Measurements from ENCODE around the gene ME2.
A peak's percentile ranks its signal among the peaks of the same experiment; 100 is the strongest.

ME2 gene

DNA sequence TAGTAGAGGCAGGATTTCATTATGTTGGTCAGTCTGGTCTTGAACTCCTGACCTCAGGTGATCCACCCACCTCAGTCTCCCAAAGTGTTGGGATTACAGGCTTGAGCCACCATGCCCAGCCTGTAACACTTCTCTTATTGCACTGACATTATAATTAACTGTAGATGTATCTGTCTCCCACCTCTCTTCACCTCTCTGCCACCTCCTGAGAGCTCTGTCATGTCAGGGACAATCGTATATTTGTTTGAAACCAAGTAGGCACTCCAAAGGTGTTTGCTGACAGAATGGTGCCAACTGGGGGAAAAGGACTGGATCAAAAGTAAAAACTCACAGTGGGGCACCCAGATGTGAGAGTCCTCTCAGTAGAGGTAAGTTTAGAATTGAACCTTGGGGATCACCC lies 17.3 kb upstream of the ME2 start:
- no peak overlapping the region for H3K27ac ChIP-seq
- TF ChIP-seq ZFX (IDR thresholded peaks at IDR 0.05): no peak
- TF ChIP-seq, protein P1, sequence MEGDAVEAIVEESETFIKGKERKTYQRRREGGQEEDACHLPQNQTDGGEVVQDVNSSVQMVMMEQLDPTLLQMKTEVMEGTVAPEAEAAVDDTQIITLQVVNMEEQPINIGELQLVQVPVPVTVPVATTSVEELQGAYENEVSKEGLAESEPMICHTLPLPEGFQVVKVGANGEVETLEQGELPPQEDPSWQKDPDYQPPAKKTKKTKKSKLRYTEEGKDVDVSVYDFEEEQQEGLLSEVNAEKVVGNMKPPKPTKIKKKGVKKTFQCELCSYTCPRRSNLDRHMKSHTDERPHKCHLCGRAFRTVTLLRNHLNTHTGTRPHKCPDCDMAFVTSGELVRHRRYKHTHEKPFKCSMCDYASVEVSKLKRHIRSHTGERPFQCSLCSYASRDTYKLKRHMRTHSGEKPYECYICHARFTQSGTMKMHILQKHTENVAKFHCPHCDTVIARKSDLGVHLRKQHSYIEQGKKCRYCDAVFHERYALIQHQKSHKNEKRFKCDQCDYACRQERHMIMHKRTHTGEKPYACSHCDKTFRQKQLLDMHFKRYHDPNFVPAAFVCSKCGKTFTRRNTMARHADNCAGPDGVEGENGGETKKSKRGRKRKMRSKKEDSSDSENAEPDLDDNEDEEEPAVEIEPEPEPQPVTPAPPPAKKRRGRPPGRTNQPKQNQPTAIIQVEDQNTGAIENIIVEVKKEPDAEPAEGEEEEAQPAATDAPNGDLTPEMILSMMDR (conservative IDR thresholded peaks at IDR 0.05): no peak

DNA sequence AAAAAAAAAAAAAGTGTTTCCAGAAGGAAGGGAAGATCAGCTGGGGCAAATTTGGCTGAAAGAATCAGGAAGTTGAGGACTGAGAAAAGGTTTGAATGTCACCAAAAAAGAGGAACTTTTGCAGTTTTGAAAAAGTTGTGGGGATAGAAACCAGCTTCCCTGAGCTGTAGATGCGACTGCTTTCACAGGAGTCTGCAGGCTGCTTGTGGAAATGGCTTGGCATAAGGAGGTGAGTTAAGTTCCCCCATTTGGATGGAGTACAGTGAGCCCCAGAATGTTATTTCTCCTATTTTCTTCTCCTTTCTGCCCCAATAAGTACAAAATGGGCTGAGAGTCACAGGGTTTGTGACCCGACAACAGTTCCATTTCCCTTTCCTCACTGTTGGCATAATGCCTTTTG lies 16.5 kb upstream of the ME2 start:
- no peak overlapping the region for H3K27ac ChIP-seq

DNA sequence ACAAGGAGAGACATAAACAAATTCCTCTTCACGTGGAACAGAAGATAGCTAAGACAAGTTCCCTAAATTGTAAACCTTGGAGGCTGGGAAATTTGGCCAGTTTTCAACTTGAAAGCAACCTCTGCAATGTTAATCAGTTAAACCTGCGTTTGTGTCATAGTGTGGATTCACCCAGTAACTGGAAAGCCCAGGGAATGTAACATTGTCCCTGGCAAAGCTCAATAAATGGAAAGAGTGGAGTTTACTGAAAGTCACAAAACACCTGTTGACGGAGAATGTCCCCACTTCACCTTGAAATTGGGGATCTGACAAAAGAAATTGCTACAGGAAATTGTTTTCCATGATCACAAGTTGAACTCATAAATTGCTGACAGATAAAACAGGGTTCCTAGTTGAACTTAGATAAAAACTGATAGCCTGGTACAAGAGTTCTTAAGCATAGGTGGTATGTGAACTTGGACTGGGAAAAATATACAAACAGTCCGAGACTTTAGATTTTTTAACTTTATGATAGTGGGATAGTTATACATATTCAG lies 15.0 kb upstream of the ME2 start:
- no peak for TF ChIP-seq ZFX (IDR thresholded peaks at IDR 0.05)
- TF ChIP-seq, protein P1 (conservative IDR thresholded peaks at IDR 0.05): no peak
- H3K27ac ChIP-seq: no peak overlapping the region

More for the DNA sequence above, 16.5 kb upstream of the ME2 start:
- no peak for TF ChIP-seq ZFX (IDR thresholded peaks at IDR 0.05)
- TF ChIP-seq, protein P1 (conservative IDR thresholded peaks at IDR 0.05): no peak

DNA sequence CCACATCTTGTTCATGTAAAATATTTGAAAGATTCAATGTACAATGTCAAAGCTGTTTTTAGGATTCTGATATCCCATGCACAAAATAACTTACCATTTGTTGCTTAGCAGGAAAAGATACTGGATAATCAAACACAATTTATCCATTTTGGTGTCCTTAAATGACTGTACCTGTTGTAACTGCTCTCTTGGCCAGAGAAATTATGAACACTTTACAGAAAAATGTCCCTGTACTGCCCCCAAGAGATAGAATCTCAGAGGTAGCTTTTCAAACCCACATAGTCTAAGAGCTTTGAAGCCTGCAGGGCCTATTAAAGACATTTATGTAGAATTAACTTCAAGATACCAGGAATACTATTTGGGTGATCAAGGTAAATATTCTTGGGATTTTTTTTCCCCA lies 12.2 kb upstream of the ME2 start:
- no peak overlapping the region for H3K27ac ChIP-seq
- TF ChIP-seq, protein P1 (conservative IDR thresholded peaks at IDR 0.05): 0 out of 2 replicates have a peak, but pooled peaks have one; percentile 16
- no peak for TF ChIP-seq ZFX (IDR thresholded peaks at IDR 0.05)

DNA sequence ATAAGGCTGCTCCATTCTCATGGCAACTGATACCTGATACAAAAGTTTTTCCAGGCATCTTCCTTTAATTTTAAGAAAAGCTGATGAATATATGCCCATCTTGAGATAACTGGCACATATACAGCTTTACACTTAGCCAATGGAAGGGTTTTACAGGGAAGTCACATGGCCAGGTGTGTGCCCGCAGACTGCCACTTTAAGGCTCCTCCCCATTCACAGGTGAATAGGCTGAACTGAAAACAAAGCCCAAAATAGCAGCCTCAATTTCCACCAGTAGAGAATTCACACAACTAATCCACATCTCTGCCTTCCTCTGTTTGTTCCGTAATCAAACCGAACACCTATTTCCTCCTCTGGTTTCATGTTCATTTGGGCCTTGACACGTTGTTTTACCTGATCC lies 9.8 kb upstream of the ME2 start:
- H3K27ac ChIP-seq: no peak overlapping the region
- no peak for TF ChIP-seq ZFX (IDR thresholded peaks at IDR 0.05)
- TF ChIP-seq, protein P1 (conservative IDR thresholded peaks at IDR 0.05): no peak

DNA sequence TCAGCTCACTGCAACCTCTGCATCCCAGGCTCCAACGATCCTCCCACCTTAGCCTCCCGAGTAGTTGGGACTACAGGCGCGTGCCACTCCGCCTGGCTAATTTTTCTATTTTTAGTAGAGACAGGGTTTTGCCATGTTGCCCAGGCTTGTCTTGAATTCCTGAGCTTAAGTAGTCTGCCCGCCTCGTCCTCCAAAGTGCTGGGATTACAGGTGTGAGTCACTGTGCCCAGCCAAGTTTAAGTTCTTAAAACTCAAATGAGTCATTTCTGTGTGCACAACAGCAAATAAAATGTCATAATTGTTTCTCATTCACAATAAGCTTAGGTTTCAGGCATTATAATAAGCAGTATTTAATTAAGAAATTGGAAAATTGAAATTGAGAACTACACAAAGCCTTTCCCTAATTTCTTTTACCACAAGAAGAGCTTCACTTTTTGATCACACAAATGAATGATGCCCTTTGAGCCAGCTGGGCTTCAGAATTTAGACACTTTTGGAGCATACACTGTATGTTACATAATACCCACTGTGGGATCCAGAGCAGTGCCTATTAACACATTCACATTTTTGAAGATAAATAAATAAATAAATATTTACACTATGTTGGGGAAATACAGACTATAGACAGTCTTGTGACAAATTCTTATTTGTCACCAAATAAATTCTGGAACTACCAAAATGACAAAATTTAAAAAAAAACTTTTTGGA lies 8.6 kb upstream of the ME2 start:
- no peak for TF ChIP-seq ZFX (IDR thresholded peaks at IDR 0.05)
- TF ChIP-seq, protein P1 (conservative IDR thresholded peaks at IDR 0.05): no peak

DNA sequence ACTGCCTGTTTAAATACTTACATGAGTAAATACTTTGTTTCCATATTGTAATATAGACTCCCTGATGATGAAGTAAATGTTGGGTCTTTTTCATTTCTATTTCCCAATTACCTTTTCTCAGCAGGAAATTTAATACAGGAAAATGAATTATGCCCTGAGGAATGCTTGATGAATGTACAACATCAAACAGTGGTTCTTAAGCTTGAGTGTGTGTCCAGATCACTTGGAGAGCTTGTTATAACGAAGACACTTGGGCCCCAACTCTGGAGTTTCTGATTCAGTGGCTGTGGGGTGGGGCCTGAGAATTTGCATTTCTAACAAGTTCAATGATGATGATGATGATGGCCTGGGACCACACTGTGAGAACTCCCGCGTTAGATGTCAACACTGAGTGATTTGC lies 7.1 kb upstream of the ME2 start:
- no peak overlapping the region for H3K27ac ChIP-seq
- no peak for TF ChIP-seq ZFX (IDR thresholded peaks at IDR 0.05)
- TF ChIP-seq, protein P1 (conservative IDR thresholded peaks at IDR 0.05): no peak

More for the DNA sequence above, 8.6 kb upstream of the ME2 start:
- H3K27ac ChIP-seq: no peak overlapping the region
